Measurements from ENCODE around the gene LHFPL3. TPM values are rescaled to one million over a fixed set of nuclear protein-coding genes. Genes with fewer than 3 reads are reported as not detected.

Gene LHFPL3
- total RNA-seq, 1 experiment from 2014 or later = not detected

- H3K4ac ChIP-seq (ENCODE audit: low read depth, low read length) = no peak overlapping the region
- no peak overlapping the region for H4K91ac ChIP-seq (ENCODE audit: insufficient read length, low read depth, low read length)
- no peak overlapping the region for H3K4me2 ChIP-seq (ENCODE audit: insufficient read depth, insufficient read length, low read length)
- Mint-ChIP-seq H3K27me3 (ENCODE audit: low read depth) (no peaks in the 10 kb centered on the region; the same call in 1 of the 2 replicates), H3K9me3 (no peaks in the 10 kb centered on the region), H3K27ac (no peak overlapping the region), H3K4me3 (no peak overlapping the region), H3K36me3 (ENCODE audit: insufficient read depth in 1 of 3, low read depth in 3 of 3) (no peaks in the 10 kb centered on the region; a peak in 1 of 7 replicates), H3K4me1 (peaks cover 0 to 14% of the 10 kb centered on the region in 2 experiments; a peak in 3 of 4 replicates)
- H3K79me2 ChIP-seq (ENCODE audit: insufficient read depth, low read length) = no peaks in the 10 kb centered on the region
- no peaks in the 10 kb centered on the region for H3K79me1 ChIP-seq (ENCODE audit: insufficient read depth, low read depth, low read length, poor library complexity, severe bottlenecking)
- no peak overlapping the region for H2BK20ac ChIP-seq (ENCODE audit: low read depth, low read length, poor library complexity, severe bottlenecking)
- H2AFZ ChIP-seq (ENCODE audit: low read length) = no peak overlapping the region
- peaks cover 2% of the 10 kb centered on the region; the same call in 1 of the 2 replicates for H3K4me1 ChIP-seq (ENCODE audit: insufficient read depth, low read length)
- no peak overlapping the region for H3K18ac ChIP-seq (ENCODE audit: insufficient read length, low read depth, low read length)
- no peak overlapping the region for H3K9ac ChIP-seq (ENCODE audit: extremely low read depth, insufficient read length, low read length)
- H2BK120ac ChIP-seq (ENCODE audit: low read depth, low read length, poor library complexity, severe bottlenecking) = no peak overlapping the region
- no peak overlapping the region for H4K8ac ChIP-seq (replicated peaks; ENCODE audit: insufficient read length, low read depth, low read length)
- no peak for TF ChIP-seq CTCF (conservative IDR thresholded peaks at IDR 0.05)
- H2BK5ac ChIP-seq (ENCODE audit: insufficient read length, low read length) = no peak overlapping the region
- WGBS (ENCODE audit: extremely low coverage, insufficient read length, low lambda C conversion rate) = no CpG with 5 or more reads among the region's 5 CpGs
- H3K27me3 ChIP-seq (ENCODE audit: insufficient read depth, low read length) = no peaks in the 10 kb centered on the region
- H2BK12ac ChIP-seq (ENCODE audit: insufficient read length, low read depth, low read length) = no peak overlapping the region
- H3T11ph ChIP-seq (ENCODE audit: low read length) = no peak overlapping the region
- no peak overlapping the region for H3K14ac ChIP-seq (ENCODE audit: insufficient read depth, low read length)
- no peak overlapping the region for H2BK15ac ChIP-seq (ENCODE audit: low read depth, low read length)
- no peak overlapping the region for H3K23ac ChIP-seq (ENCODE audit: insufficient read length, low read depth, low read length)
- no peaks in the 10 kb centered on the region for H3K9me3 ChIP-seq (ENCODE audit: control insufficient read depth, low read depth, low read length)
- DNase-seq = no peak
- no peak overlapping the region for H4K5ac ChIP-seq (ENCODE audit: insufficient read length, low read depth, low read length)
- H3K27ac ChIP-seq (ENCODE audit: insufficient read length, low read depth, low read length) = no peak overlapping the region
- no peak overlapping the region for H3K56ac ChIP-seq (ENCODE audit: insufficient read length, low read depth, low read length)
- H3K23me2 ChIP-seq (ENCODE audit: insufficient read length, low read depth, low read length, poor library complexity, severe bottlenecking) = no peaks in the 10 kb centered on the region
- H2AK5ac ChIP-seq (ENCODE audit: insufficient read length, low read length) = no peak overlapping the region
- H4K20me1 ChIP-seq (ENCODE audit: control insufficient read depth, insufficient read depth, insufficient read length) = no peaks in the 10 kb centered on the region
Observed at GRCh38 chr7:104371980-104372357, 43.6 kb downstream of the LHFPL3 start.
